HG03460 (cell line): ENCODE measurements around the gene TIMM13.
"Not testable (repeated sequence)": the region's sequence is repeated elsewhere in the genome, so short reads cannot be mapped to it uniquely, and the experiment has no call there.

Experiments
- ATAC-seq: cut with Tn5 transposase; IDR thresholded peaks from one replicate; pipeline ENCODE4 v1.9.1; 2021; ENCODE audit not compliant: unreplicated experiment

TIMM13 gene

DNA sequence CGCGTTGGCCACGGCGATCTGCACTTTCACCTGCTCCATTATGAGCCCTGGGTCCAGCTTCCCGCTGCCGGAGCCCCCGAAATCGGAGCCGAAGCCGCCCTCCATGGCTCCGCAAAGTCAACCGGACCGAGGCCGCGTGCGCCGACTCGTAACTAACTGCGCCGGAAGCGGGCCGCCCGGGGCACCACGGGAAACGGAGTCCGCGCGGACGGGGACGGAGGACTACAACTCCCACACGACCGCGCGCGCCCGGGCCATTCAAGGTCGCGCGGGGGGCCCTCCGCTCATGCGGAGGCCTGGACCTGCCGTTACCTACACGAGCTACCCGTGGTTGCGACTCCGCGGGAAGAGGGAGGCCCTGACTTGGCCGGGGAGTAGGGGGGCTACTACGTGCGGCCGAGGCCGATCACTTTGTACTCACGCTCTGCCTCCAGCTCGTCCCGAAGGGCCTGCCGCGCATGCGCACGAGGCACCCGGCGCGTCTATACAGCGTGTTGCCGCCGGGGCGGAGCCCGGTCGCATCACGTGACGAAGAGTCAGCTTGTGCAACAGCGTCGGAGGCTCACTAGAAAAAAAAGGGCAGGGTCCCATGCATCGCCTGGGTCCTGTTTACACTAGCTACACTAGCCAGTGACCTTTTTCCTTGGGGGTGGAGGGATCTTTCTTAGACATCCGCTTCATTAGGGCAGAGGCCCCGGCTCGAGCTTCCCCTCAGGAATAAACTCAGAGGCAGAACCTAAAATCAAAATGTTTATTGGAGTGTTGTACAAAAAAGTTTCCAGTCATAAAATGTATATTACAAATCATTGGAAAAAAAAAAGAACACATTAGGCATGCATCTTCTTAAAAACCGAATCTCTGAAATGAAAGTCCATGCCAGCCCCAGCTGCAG is at the start of gene TIMM13:
TSS of gene TIMM13 (minus strand) at position 158 of the 892 bp plus-strand sequence. CDS start at position 105, 53 bp downstream.
- peak; percentile 79 for ATAC-seq

DNA sequence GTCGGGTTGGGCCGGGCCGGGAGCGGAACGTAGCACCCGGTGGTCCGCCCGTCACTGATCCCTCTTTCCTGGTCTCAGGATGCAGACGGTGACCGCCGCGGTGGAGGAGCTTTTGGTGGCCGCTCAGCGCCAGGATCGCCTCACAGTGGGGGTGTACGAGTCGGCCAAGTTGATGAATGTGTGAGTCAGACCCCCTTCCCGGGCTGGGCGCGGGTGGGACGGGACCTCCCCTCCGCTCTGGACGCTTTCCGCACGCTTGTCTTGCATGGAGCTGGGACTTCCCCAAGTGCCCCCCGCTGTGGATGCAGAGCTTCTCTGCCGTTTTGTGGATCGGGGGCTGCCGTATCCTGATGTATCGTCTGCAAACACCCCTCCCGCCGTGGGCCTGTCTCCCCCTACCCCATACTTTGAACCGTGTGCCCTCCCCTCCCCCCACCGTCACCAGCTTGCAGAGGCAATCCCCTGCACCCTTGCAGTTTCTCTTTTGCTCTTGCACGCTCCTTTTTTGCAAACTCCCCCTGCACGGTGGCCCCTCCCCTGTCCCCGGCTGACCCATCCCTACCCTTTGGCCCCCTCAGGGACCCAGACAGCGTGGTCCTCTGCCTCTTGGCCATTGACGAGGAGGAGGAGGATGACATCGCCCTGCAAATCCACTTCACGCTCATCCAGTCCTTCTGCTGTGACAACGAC is 49.2 kb upstream of the TIMM13 start:
- peak; percentile 7 for ATAC-seq

DNA sequence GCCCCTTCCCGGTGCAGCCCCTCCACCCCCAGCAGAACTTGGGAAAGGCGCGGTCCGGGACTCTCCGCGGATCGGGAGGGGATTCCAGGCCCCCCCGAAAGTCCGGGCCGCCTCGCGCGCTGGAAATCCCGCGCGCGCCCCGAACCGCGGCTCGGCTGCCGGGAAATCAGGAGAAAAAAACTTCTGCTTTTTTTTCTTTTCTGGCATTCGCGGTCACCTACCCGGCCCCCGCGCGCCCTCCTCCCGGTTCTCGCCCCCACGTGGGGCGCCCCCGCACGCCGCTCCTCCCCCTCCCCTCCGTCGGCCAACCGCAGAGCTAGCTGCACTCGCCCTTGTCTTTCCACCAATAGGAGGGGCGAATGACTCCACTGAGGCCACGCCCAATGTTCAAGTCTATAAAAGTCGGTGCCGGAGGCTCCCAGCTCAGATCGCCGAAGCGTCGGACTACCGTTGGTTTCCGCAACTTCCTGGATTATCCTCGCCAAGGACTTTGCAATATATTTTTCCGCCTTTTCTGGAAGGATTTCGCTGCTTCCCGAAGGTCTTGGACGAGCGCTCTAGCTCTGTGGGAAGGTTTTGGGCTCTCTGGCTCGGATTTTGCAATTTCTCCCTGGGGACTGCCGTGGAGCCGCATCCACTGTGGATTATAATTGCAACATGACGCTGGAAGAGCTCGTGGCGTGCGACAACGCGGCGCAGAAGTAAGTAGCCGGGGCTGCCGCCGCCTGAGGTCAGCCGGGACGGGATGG is 48.5 kb upstream of the TIMM13 start, which contains the start of gene GADD45B:
TSS of gene GADD45B (plus strand) at position 426 of the 749 bp plus-strand sequence. CDS start at position 658, 232 bp downstream.
- peak; percentile 40 for ATAC-seq

DNA sequence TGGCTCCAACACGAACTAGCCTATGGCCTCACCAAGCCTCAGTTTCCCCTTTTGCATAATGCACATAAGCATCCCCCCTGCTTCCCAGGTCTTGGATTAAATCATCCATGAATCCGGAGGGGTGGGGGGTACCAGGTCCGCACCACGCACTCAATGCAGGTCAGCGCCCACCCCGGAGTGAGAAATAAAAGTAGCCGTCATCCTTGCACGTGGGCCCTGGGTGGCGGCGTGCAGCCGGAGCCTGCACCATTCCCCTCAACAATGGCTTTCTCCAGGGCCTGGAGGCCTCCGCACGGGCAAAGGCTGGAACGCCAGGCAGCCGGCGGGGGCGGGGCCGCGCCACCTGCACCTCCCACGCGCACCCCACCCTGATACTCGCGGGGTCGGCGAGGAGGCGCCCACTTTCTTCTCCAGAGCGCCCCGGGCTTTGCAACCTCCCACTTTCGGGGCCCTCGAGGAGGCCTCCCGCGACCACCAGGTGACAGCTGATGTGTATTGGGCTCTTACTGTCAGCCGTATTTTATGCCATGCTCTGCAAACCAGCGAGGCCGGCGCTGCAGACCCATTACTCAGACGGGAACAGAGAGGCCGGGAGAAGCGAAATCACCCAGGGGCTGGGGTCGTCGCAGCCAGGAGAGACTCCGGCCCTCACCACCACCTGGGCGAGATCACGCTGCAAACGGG is 47.8 kb upstream of the TIMM13 start:
- peak; percentile 14 for ATAC-seq

DNA sequence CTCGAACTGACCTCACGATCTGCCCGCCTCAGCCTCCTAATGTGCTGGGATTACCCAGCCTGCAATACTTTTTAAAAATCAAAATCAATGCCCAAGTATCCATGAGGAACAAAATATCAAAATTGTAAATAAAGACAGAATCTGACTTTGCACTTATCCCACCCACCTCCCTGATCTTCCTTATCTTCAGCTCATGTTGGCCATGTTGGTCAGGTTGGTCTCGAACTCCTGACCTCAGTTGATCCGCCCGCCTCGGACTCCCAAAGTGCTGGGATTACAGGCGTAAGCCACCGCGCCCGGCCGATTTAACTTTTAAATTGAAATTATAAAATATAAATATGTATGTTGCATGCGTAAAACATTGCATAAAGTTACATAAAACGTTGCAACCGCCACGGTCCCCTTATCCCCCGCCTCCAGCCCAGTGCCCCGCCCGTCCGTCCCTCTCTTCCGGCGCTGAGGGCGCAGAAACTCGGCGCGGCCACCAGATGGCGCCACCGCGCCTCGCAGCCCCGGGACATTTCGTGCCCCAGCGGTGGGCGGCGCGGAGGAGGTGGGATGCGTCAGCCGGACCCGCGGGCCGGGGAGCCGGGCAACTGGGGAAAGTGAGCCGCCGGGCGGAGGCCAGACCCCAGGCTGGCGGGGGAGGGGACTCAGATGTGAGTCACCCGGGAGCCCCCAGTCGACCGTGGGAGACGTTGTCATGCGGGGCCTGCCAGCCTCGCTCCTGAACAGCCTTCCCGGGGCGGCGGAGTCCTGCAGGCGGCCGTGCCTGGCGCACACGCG is 47.0 kb upstream of the TIMM13 start:
- ATAC-seq: no peak

DNA sequence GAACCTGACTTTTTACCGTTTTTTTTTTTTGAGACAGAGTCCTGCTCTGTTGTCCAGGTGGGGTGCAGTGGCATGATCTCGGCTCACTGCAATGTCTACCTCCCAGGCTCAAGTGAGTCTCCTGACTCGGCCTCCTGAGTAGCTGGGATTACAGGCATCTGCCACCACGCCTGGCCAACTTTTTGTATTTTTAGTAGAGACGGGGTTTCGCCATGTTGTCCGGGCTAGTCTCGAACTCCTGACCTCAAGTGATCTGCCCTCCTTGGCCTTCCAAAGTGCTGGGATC is 42.5 kb upstream of the TIMM13 start:
- ATAC-seq: not testable (repeated sequence)

DNA sequence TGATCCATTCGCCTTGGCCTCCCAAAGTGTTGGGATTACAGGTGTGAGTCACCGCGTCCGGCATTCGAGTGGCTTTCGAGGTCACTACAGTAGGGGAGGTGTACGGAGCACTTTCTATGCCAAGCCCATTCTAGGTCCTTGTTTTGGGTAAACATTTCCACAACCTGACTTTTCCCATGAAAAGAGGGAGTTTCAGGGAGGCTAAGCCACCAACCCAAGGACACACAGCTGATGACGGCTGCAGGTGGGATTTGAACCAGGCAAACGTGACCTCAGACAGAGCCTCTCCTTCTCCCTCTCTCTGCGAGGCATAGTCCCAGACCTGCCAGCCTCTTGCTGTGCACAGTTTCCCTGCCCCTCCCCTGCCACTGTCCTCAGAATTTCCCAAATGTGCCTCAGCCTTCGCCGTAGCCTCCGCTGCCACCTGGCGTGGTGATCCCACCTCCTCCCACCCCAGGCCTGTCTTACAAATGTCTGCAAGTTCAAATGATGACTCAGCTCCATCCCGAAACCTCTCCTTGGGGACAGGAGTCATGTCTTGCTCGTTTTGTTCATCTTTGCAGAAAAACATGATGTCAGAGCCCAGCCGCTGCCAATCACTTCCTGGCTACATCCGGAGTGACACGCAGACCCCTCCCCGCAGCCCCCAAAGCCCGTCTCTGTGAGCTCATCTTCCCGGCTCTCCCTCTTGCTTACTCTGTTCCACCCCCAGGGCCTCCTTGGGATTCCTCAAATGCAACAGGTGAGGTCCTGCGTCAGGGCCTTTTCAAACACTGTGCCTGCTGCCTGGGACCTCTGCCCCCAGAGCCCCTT is 41.9 kb upstream of the TIMM13 start:
- no peak for ATAC-seq

DNA sequence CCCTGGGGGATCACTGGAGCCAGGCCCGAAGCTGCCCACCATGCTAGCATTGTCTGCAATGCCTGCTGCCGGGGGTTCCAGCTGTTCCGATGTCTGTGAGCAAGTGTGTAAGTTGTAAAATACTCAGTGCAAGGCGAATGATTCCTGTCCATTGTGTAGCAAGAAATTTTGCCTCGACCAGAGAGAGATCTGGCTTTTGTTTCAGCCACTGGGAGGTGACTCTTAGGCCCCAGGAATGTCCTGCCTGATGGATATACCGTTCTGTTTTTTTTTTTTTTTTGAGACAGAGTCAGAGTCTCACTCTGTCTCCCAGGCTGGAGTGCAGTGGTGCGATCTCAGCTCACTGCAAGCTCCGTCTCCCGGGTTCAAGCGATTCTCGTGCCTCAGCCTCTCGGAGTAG is 41.2 kb upstream of the TIMM13 start:
- no peak for ATAC-seq

DNA sequence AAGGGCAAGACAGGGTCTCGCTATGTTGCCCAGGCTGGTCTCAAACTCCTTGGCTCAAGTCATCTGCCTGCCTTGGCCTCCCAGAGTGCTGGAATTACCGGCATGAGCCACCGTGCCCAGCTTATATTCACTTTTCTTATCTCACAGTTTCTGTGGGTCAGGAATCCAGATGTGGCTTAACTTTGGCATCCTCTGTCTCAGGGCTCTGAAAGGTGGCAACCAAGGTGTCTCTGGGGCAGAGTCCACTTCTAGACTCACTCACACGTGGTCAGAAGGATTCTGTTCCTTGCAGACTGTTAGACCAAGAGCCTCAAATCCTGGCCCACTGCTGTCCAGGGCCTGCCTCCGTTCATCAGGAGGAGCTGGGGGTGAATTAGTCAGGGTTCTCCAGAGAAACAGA is 37.0 kb upstream of the TIMM13 start:
- no peak for ATAC-seq

DNA sequence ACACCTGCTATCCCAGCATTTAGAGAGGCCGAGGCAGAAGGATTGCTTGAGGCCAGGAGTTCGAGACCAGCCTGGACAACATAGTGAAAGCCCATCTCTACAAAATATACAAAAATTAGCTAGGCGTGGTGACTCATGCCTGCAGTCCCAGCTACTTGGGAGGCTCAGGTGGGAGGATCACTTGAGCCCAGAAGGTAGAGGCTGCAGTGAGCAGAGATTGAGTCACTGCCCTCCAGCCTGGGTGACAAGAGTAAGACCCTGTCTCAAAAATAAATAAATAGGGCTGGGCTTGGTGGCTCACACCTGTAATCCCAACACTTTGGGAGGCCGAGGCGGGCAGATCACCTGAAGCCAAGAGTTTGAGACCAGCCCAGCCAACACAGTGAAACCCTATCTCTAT is 36.3 kb upstream of the TIMM13 start:
- not testable (repeated sequence) for ATAC-seq

DNA sequence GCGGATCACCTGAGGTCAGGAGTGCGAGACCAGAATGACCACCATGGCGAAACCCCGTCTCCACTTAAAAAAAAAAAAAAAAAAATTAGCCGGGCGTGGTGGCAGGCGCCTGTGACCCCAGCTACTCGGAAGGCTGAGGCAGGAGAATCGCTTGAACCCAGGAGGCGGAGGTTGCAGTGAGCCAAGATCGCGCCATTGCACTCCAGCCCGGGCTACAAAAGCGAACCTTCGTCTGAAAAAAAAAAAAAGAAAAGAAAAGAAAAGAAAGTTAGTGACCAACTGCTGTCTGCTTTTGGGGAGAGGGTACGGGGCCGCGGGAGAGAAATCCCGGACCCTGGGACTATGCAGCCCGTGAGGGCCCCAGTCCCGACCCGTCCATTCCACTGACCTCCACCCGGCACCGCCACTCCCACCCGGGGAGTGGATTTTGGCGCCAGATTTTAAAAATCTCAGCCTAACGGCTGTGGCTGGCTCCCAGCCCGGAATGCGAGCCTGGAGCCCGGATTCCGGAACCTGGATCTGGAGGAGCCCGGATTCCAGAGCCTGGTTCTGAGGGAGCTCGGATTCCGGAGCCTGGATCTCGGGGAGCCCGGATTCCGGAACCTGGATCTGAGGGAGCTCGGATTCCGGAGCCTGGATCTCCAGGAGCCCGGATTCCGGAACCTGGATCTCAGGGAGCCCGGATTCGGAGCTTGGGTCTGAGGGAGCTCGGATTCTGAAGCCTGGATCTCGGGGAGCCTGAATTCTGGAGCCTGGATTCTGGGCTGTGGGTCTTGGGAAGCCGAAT is 35.4 kb upstream of the TIMM13 start:
- no peak for ATAC-seq

DNA sequence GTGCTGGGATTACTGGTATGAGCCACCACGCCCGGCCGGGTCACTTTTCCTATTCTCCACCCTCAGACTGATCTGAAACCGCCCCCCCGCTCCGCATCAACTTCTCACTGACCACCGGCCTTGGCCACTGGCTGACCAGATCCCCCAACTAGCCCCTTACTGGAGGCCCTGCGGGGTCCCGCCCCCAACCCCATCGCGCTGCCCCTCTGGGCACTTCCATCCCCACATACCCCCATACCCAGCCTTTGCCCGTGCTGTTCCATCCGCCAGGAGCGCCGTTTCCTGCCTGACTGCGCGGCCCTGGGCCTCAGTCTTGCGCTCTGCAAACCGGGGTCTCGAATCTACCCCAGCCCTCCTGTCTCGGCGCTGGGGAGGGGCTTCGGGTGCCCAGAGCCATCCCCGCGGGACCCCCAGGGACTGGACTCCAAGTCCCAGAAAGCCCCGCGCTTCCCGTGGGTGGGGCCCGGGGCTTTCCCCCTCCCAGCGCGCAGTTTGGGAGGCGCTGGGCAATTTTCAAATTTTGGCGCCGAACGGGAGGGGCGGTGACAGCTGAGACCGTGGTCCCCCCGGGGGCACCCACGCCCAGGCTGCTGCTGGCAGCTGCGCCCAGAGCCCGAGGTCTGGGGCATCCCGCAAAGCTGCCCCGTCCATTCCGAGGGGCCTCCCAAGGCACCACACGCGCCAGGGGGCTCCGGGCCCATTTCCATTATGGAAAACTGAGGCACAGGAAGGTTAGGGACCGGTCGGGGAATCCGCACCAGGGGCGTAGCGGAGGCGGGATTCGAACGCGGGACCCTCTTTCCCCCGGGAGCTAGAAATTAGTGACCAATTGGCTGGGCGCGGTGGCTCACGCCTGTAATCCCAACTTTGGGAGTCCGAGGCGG is 34.6 kb upstream of the TIMM13 start:
- ATAC-seq: peak; percentile 54

DNA sequence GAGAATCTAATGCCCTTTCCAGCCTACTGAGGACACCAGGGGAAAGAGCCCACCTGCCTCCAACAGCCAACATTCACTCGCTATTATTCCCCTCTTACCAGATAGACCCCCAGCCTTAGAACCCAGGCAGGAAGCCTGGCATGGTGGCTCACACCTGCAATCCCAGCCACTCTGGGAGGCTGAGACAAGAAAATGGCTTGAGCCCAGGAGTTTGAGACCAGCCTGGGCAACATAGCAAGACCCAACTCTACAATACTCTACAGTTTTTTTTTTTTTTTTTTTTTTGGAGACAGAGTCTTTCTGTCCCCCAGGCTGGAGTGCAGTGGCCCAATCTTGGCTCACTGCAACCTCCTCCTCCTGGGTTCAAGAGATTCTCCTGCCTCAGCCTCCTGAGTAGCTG is 32.9 kb upstream of the TIMM13 start:
- ATAC-seq: no peak

DNA sequence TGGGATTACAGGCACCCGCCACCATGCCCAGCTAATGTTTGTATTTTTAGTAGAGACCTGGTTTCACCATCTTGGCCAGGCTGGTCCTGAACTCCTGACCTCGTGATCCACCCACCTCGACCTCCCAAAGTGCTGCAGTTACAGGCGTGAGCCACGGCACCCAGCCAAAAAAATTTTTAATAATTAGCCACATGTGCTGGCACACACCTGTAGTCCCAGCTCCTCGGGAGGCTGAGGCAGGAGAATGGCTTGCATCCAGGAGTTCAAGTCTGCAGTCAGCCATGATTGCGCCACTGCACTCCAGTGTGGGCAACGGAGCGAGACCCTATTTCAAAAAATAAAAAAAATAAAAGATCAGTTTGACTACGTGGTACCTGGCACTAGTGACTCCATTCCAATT is 31.4 kb upstream of the TIMM13 start:
- ATAC-seq: not testable (repeated sequence)

DNA sequence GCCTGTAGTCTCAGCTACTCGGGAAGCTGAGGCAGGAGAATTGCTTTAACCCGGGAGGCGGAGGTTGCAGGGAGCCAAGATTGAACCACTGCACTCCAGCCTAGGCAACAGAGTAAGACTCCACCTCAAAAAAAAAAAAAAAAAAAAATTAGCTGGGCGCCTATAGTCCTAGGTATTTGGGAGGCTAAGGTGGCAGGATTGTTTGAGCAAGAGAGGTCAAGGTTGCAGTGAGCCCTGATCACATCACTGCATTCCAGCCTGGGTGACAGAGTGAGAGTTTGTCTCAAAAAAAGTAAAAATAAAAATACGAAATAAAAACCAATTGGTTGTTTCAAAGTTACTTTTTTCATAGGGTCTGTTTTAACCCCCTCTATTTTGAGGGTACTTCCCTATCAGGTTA is 30.7 kb upstream of the TIMM13 start:
- ATAC-seq: no peak

DNA sequence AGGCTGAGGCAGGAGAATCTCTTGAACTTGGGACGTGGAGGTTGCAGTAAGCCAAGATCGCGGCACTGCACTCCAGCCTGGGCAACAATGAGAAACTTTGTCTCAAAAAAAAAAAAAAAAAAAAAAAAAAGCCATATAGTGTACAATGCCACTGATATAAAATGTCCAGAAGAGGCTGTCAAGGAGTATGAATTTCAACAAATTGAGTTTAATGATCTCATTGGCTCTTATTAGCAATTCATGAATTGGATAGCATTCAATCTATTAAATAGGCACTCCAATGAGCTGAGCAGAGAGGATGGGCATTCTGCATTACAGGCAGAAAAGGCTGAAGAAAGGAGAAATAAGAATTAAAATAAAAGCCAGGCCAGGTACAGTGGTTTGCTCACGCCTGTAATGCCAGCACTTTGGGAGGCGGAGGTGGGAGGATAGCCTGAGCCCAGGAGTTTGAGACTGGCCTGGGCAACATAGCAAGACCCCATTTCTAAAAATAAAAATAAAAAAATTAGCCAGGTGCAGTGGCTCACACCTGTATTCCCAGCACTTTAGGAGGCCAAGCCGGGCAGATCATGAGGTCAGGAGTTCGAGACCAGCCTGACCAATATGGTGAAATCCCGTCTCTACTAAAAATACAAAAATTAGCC is 30.1 kb upstream of the TIMM13 start:
- ATAC-seq: no peak
